Measurements from ENCODE around the gene MAN2B2. TPM values are rescaled to one million over a fixed set of nuclear protein-coding genes. Genes with fewer than 3 reads are reported as not detected.
A peak's percentile ranks its signal among the peaks of the same experiment; 100 is the strongest.
"Not testable (repeated sequence)": the region's sequence is repeated elsewhere in the genome, so short reads cannot be mapped to it uniquely, and the experiment has no call there.

MAN2B2 gene
- total RNA-seq, 1 experiment from 2014 or later = 11.7 TPM

DNA sequence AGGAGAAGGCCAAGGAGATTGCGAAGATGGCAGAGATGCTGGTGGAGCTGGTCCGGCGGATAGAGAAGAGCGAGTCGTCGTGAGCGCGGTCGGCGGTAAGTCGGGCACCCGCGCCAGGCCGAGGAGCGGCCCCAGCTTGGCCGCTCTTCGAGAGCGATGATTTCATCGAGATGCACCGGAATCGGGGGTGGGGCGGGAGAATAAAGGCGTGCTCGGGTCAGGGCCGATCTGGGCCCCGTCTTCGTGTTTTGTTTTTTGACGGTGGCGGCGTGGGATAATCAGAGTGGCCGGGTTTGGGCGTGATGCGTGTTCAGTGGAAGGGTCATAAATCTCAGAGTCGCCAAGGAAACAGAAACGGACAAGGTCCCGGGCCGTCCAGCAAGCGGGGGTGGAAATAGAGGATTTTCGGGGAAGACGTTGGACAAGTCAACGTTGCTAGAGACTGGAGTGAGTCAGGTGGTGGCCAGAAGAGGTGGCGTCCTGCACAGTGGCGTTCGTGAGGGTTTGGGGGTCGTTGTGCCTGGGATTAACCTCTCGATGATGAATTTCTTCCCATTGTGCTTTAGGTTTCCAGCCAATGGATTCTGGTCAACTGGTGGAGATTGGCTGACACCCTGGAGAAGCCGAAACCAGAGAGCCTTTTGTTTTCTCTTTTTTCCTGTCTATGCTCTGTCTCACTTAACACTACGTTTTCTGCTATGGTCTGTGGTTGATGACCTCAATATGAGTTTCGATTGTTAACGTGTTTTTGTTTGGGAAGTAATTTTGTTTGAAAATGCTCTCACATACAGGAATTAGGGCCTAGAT is 66.4 kb downstream of the MAN2B2 start:
- peak; percentile 27 for DNase-seq (ENCODE audit: low read depth)

DNA sequence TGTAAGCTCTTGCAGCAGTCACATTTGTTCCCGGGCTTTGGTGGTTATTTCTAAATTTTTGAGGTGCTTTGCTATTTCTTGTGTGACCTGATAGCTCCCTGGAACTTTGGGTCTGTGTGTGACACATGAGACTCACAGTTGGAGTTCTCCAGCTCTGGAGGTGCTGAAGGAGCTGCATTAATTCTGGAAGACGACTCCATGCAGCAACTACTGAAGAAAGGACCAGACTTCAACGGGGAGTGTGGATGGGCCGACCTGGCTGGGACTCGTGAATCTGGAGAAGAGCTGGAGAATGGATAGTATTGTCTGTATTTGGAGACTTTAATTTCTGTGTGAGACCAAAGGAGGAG is 67.0 kb downstream of the MAN2B2 start:
- DNase-seq (ENCODE audit: low read depth) = no peak

DNA sequence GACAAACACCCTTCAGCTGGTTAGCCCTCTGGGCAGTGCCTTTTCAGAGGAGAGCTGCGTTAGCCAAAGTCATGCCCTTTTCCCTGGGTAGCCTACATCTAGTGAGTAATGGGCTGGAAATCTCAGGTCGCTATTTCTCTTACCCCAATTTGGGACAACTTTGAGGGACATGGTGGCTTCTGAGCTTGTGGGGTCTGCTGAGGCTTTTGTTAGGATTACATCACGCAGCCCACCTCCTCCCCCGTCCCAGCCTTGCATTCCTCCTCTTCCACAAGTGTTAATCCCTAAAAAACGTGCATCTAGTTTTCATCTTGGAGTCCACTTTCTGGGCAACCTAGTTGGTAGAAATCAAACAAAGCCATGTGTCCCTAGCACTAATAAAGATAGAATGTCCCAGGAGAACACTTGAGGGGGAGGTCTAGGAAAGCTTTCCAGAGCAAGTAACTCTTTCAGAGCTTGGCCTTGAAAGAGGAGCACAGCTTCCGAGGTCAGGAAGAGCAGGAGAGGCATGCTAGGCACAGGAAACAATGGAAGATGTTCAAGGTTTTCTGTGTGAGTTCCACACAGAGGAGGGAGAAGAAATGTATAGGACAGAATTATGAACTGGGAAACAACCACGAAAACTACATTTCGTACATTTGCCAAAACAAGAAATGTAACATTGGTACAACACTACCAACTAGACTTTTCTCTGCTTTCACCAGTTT is 68.3 kb downstream of the MAN2B2 start:
- DNase-seq (ENCODE audit: low read depth) = no peak

DNA sequence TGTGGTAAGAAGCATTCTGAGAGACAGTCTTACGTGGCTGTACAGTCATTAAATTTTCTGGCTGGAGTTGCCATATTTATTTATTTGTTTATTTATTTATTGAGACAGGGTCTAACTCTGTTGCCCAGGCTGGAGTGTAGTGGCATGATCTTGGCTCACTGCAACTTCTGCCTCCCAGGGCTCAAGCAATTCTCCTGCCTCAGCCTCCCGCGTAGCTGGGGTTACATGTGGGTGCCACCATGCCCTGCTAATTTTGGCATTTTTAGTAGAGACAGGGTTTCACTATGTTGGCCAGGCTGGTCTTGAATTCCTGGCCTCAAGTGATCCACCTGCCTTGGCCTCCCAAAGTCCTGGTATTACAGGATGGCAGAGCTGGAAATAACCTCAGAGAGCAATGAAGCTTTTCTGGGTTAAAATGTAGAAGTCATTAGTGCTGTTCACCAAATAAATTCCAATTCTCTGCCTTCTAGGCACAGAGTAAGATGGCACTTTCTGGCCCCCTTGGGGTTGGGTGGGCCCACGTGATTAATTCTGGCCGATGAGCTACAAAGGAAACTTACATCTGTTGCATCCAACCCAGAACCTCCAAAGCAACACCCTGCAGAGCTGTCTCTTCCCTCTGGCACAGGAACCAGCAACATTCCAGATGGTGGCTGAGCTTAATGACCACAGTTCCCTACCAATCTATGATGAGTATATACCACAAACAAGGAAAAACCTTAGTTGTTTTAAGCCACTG is 70.0 kb downstream of the MAN2B2 start:
- DNase-seq (ENCODE audit: low read depth) = peak; percentile 17

DNA sequence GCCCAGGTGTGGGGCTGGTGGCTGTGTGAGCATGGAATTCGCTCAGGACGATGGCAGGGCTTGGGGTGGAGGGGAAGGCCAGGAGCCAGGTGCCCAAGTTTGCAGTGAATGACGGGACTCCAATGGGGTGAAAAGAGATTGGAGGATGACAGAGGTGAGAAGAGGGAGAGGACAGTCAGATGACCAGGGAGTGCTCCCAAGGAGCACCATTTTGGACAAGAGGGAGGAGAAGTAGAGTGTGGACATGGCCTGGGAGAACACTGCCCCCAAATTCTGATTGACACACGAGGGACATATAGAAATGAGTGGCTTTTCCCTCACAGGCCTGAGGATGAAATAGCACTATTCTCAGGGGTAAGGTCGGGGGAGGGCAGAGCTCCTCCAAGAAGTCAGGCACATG is 72.2 kb downstream of the MAN2B2 start:
- DNase-seq (ENCODE audit: low read depth) = no peak

DNA sequence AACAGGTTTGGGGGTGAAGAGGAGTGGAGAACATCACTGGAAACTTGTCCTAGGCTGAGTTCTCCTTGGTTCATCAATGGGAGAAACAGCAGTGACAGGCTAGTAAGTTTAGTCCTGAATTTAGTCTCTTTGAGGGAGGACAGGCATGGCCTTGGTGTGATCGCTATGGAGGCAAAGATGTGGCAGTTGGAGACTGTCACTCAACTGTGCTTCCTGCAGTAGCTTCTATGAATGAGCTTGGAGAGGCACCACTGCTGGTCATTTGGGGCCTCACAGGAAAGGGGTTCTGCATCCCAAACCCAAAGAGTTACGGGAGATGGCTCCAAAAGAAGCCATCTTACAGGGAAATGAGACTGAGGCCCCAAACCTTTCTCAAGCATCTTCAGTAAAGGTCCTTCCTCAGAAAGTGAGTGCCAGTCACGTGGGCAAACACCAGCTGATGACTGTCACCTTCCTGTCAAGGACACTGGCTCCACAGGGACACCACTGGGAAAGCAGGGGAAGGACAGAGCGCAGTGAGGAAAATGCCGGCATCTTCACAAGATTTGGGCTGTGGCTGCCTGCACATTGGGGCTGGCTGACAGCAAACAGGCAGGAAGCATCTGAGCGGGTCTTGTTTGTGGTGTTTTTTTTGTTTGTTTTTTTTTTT is 72.7 kb downstream of the MAN2B2 start:
- DNase-seq (ENCODE audit: low read depth) = no peak

DNA sequence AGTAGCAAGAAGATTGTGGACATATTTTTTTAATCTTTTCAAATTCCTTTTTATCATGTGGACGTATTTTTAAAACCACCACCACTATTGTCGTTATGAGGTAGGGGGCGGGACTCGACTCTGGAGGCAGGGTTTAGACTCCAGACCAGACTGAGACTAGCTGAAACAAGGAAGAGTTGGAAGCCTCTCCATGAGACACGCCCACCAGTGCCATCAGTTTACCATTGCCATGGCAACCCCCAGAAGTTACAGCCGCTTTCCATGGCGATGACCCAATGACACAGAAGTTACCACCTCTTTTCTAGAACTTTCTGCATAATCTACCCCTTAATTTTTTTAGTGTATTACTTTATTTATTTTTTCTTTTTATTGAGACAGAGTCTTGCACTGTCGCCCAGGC is 74.2 kb downstream of the MAN2B2 start:
- DNase-seq (ENCODE audit: low read depth) = no peak

DNA sequence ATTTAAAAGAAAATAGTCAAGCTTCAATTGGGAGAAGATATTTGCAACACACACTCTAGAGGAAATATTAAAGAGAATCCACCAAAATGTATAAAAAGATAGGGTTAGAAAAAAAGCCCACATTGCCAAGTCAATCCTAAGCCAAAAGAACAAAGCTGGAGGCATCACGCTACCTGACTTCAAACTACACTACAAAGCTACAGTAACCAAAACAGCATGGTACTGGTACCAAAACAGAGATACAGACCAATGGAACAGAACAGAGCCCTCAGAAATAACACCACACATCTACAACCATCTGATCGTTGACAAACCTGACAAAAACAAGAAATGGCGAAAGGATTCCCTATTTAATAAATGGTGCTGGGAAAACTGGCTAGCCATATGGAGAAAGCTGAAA is 79.2 kb downstream of the MAN2B2 start:
- DNase-seq (ENCODE audit: low read depth) = not testable (repeated sequence)

DNA sequence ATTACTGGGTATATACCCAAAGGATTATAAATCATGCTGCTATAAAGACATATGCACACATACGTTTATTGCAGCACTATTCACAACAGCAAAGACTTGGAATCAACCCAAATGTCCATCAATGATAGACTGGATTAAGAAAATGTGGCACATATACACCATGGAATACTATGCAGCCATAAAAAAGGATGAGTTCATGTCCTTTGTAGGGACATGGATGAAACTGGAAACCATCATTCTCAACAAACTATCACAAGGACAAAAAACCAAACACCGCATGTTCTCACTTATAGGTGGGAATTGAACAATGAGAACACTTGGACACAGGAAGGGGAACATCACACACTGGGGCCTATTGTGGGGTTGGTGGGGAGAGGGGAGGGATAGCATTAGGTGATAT is 80.3 kb downstream of the MAN2B2 start:
- DNase-seq (ENCODE audit: low read depth) = not testable (repeated sequence)

DNA sequence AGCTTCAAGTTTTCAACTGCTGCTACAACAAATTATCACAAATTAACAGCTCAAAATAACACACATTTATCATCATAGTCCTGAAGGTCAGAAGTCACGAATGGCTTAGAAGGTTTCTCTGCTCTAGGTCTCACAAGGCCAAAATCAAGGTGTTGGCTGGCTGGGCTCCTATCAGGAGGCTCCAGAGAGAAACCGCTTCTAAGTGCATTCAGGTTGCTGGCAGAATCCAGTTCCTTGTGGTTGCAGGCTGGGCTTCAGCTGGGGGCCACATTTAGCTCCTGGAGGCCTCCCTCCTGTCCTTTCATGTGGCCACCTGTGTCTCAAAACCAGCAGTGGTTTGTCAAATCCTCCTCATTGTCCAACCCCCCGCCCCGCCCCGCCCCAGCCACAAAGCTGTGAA is 80.9 kb downstream of the MAN2B2 start:
- DNase-seq (ENCODE audit: low read depth) = no peak

DNA sequence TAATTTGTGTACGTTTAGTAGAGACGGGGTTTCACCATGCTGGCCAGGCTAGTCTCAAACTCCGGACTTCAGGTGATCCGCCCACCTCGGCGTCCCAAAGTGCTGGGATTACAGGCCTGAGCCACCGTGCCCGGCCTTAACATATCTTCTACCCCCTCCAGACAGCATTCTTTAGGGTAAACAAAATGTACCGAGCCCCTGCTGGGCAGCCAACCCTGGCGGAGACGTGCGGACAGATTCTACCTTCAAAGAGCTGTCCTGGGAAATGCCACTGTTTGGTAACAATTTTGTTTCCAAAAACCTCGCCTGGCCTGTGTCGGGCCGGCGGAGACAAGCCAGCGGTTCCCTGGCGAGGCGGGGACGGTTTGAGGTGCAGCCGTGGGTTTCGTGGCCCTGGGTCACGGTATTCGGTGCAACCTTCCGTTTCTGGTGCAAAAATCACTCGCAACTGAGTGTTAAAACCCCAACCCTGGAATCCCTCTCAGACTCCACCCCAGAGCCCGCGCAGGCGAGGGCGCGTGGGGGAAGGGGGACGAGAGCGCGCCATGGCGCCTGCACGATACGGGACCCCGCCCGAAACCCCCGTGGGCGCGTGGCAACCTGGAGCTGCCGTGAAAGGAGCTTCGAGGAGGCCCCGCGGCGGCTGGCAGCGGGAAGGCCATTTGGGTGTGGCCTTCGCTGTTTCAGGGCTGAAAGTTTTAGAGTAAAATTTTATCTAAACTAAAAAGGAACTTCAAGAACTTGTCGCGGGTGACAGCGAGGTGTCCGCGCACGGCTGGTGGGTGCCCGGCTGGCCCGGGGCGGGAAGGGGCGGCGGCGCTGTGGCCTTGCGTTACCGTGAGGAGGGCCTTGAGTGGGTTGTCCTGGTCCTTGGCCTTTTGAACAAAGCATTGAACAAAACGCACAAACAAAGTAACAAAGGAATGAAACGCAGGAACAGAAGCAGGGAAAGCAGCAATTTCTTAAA is 82.5 kb downstream of the MAN2B2 start:
- DNase-seq (ENCODE audit: low read depth) = no peak

DNA sequence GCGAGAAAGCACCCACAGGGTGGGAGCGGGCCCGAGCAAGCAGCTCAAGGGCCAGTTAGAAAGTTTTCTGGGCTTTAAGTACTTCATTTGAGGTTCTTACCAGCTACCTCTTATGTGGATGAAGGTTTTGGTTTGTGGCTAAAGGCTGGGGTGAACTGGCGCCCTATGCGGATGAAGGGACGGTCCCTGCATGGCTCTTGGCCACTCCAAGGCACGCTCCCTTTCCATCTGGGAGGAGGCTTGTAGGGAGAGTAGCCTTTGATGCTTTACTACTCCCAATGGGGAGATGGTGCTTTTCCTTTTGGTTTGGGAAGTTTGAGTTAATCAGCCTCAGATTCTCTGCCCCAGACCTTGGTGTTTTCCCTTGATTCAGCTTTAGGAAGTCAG is 83.2 kb downstream of the MAN2B2 start:
- DNase-seq (ENCODE audit: low read depth) = no peak

DNA sequence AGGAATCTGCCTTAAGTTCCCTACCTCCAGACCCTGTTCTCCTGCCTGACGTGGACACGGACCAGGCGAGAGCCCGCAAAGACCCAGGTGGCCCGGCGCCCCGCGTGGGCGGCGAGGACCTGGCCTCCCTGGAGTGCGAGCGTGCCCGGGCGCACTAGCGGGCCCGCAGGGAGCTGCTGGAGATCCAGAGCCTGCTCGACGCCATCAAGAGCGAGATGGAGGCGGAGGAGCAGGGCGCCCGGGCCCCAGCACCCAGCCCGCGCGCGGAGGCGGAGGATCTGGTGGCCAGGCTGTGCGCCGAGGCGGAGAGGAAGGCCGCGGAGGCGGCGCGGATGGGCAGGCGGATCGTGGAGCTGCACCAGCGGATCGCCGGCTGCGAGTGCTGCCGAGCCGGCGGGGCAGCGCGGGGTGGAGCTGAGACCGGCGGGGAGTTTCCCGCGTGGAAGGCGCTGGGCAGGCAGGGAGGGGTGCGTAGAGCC is 83.6 kb downstream of the MAN2B2 start:
- peak; percentile 14 for DNase-seq (ENCODE audit: low read depth)

DNA sequence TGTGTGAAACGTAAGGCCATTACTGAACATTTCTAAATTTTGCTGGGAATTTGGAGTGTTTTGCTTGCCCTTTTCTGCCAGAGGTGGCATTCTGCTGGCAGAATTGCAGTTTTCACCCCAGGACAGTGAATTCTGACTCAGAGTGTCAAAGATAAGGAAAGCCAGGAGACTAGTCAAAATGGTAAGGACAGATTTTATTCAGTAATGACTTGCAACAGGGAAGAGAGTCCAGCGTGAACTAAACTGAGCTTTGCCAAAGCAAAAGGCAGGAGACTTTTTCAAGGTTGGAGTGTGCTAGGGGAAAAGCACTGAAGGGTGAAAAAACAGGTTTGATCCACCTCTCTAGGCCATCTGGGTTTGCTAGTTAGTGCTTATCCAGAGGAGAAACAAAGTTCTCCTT is 84.9 kb downstream of the MAN2B2 start:
- no peak for DNase-seq (ENCODE audit: low read depth)

DNA sequence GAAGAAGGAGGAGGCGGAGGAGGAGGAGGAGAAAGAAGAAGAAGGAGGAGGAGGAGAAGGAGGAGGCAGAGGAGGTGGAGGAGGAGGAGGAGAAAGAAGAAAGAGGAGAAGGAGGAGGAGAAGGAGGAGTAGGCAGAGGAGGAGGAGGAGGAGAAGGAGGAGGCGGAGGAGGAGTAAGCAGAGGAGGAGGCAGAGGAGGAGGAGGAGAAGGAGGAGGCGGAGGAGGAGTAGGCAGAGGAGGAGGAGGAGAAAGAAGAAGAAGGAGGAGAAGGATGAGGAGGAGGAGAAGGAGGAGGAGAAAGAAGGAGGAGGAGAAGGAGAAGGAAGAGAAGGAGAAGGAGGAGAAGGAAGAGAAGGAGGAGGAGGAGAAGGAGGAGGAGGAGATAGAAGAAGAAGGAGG is 85.4 kb downstream of the MAN2B2 start:
- DNase-seq (ENCODE audit: low read depth) = no peak

DNA sequence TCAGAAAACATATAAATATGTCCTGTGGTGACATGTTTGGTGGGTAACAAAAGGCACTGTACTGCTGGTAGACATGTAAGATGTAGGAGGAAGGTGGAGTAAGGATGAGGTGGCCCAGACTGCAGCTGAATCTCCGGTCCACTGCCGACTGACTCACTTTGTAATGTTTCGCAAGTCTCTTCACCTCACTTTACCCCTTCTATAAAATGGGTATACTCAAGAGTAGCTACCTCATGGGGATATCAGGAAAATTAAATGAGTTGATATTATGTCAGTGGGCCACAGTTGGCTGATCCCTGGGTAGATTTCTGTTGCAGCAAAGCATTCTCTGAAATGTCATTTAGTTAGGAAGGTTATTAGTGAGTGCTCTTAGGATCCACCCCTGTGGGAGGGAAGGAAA is 87.6 kb downstream of the MAN2B2 start:
- no peak for DNase-seq (ENCODE audit: low read depth)

DNA sequence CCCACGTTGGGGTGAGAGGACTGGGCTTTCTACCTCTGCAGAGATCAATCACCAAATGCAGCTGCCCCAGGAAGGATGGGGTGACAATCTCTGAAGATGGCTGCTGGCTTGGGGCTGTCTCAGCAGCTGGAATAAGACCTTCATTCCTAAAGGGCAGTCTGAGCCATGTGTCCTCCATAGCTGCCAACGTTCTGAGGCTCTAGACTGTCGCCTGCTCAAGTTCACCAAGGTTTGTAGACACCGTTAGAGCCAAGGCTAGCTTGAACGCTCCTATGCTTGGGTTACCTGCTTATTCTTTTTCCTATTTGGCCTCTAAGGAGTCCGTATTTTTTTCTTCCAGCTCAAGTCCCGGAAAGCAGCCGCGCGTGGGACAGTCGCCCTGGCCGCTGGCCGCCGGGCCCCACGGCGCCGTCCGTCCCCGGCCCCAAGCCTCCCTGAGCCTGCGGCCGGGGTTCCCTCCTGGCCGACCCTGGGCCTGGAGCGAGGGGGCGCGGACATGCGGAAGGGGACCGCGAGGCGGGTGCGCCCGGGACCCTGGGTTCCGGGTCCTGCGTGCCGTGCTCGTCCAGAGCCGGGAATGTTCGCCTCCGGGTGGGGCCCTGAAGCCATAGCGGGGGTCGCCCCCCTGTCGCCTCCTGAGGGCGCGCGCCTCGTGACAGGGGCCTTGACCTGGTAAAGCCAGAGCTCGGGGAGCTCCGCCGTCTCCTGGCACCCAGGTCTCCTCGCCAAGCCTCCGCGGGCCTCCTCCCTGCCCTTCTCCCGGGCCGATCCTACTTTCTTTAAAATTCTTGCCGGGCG is 88.8 kb downstream of the MAN2B2 start:
- no peak for DNase-seq (ENCODE audit: low read depth)

DNA sequence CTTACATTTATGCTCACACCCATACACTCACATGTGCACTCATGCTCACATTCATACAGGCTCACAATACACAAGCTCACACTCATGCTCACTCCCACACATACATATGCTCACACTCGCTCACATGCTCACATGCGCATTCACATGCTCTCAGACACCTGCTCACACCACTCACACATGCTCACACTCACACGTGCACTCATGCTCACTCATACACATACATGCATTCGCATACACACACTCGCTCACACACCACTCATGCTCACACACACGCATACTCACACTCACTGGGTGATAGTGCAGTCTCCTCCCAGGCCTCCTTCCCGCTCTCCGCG is 90.3 kb downstream of the MAN2B2 start:
- DNase-seq (ENCODE audit: low read depth) = no peak

DNA sequence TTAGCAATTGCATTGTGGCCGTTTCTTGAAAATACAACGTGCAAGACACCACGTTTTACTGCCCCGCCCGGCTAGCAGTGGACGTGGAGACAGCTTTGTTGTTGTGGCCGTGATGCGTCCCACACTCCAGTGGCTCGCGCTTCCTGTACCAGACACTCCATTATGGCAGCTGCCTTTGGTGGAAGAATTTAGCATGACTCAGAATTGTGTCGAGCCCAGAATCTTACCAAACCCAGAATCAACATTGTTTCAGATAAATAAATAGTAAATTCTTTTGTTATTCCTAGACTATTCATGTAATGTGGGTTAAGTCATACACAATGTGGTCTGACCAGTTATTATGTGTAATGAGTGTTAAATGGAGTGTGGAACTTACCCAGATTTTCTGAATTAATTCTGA is 93.4 kb downstream of the MAN2B2 start:
- peak; percentile 36 for DNase-seq (ENCODE audit: low read depth)

DNA sequence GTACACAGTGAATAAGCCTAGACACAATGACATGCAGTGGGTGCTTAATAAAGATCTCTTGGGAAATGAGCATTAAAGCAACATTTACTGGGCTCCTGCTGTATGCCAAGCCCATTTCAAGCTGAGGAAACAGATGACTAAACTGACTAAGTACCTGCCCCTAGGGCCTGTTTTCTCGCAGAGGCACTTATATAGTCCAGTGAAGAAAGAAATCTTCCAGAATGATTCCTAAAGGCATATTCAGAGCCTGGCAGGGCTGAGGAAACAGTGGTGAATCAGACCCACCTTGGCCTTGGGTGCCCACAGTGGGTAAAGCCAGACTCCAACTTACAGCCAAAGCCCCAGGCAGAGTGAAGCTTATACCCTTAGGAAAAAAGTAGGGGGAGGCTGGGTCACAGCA is 96.7 kb downstream of the MAN2B2 start:
- DNase-seq (ENCODE audit: low read depth) = no peak

Measured in RPMI7951 (cell line).